Colon (tissue), 2 donors: ENCODE data around the gene IZUMO4.
"Not testable (repeated sequence)": the region's sequence is repeated elsewhere in the genome, so short reads cannot be mapped to it uniquely, and the experiment has no call there.

Experiments used
- FAIRE-seq: peaks from 2 replicates; lab custom pipeline; 2012; peaks lifted over from hg19 to GRCh38; lab: Jason Lieb, UNC
- donor health status: control.
- donor health status: control.

IZUMO4 gene

DNA sequence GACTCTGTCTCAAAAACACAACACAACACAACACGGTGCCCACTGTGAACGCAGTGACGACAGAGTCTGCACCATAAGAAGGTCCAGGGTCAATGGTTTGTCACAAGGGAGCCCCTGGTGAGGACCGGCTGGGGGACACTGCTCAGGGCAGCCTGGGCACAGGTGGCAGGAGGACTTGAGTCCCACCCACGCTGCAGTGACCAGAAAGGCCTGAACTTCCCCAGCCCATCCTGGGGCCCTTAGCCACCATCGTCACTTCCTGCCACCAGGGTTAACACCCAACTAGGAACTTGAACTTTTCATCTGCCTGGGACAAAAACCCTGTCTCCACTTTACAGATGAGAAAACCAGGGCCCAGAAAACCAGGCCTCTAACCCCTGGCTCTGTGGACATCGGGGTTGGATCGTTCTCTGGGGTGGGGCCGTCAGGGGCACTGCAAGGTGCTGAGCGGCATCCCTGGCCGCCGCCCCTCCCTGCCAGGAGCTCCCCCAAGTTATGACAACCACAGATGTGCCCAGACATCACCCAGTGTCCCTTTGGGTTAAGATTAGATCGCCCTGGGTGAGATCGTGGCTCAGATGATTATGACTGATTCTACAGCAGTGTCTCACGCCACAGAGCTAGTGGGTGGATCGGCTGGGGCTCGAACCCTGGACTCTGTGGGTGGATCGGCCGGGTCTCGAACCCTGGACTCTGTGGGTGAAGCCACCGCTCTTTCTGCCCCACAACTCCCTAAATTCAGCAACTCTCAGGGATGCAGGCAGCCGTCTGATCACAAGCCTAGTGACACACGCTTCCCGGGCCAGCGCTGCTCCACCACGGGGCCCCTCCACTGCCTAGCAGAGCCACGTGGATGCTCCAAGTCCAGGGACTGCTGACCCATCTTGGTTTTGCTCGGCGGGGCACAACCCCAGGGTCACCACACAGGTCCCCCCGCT lies 14.6 kb upstream of the IZUMO4 start:
- no peak for FAIRE-seq

- no peak for FAIRE-seq
Observed at GRCh38 chr19:2083174-2083854, 13.4 kb upstream of the IZUMO4 start.

DNA sequence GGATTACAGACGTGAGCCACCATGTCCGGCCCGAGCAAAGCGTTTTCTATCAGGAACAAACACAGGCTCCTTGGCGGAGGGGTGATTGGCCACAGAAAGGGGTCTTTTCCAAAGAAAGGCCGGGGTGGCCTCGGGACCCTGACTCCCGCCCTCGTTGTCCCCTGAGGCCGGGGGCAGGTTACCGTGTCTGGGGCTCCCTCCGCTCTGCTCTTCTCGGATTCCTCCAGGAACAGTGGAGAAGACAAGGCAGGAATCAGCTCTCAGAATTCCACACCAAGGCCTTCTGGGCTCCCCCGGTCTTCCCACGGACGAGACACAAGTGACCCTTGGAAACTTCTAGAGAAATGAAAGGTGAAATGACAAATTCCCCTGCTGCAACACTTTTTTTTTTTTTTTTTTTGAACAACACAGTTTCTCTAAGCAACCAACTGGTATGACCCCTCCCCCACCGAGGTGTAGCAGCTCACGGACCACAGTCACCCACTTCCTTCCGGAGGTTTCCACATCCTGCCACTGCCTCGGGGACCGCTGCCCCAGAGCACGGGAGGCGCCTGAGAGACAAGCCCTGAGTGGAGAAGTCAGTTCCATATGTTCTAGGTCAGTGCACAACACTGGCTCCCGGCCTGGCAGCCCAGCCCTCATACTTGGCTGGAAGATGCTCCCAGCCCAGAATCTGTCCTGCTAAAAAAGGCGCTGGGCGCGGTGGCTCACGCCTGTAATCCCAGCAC lies 11.6 kb upstream of the IZUMO4 start:
- no peak for FAIRE-seq

DNA sequence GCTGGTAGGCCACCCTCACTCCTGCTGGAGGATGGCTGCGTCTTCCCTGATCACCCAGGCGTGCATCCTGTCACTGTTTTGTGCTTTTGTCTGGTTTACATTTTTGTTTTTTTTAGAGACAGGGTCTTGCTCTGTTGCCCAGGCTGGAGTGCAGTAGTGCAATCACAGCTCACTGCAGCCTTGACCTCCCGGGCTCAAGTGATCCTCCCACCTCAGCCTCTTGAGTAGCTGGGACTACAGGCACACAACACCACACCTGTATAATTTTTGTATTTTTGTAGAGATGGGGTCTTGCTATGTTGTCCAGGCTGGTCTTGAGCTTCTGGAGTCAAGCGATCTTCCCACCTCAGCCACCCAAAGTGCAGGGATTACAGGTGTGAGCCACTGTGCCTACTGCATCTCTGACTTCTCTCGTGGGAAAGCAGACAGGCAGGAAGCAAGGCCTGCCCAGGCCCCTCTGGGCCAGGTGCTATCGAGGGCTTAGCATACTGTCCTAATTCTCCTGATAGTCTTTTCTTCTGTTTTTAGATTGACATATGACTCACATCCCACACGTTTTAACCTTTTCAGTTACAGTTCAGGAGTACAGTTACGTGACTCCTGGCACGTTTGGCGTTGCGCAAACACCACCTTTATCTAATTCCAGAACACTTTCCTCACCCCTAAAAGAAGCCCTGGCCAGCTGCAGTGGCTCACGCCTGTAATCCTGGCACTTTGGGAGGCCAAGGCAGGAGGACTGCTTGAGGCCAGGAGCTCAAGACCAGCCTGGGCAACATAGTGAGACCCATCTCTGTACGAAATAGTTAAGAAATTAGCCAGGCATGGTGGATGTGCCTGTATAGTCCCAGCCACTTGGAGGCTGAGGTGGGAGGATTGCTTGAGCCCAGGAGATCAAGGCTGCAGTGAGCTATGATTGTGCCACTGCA lies 9.8 kb upstream of the IZUMO4 start:
- FAIRE-seq: not testable (repeated sequence)

GRCh38 chr19:2087621-2088100 lies 9.1 kb upstream of the IZUMO4 start:
- no peak for FAIRE-seq

DNA sequence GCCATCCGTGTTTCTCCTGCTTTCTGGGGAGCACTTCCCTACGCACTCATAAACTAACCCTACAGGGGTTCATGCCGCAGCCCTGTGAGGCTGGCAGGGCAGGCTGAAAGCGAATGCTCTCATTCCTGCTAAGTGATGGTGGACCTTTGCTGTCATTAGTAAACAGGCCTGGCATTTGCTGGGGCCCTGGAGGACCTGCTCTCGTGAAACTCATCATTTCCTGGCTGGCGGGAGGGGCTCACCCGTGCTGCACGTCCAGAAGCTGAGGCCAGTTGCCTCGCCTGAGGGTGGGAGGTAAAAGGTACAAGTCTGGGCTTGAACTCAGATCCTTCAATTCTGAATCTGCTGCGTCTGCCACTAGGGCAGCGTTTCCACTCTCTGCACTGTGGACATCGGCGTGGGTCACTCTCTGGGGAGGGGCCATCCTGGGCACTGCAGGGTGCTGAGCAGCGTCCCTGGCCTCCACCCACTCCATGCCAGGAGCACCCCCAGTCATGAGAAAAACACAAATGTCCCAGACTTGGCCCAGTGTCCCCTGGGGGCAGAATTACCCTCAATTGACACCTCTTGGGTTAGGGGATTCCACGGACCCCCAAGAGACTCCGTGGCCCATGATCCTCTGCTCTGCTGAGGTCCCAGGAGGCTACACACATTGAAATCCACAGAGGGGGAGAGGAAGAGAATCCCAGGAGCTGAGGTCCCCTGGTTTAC lies 7.6 kb upstream of the IZUMO4 start:
- FAIRE-seq: no peak

GRCh38 chr19:2089727-2090053 lies 7.0 kb upstream of the IZUMO4 start:
- FAIRE-seq: no peak

- FAIRE-seq: not testable (repeated sequence)
Observed at GRCh38 chr19:2091926-2092525, 4.7 kb upstream of the IZUMO4 start.

GRCh38 chr19:2096034-2096479 lies 658 bp upstream of the IZUMO4 start, which contains the start of gene MOB3A:
TSS of gene MOB3A (minus strand) at chr19:2096326. CDS start at chr19:2078560, 17,766 bp downstream.
- FAIRE-seq: no peak

- no peak for FAIRE-seq
Observed at GRCh38 chr19:2097203-2097885, 629 bp downstream of the IZUMO4 start.

DNA sequence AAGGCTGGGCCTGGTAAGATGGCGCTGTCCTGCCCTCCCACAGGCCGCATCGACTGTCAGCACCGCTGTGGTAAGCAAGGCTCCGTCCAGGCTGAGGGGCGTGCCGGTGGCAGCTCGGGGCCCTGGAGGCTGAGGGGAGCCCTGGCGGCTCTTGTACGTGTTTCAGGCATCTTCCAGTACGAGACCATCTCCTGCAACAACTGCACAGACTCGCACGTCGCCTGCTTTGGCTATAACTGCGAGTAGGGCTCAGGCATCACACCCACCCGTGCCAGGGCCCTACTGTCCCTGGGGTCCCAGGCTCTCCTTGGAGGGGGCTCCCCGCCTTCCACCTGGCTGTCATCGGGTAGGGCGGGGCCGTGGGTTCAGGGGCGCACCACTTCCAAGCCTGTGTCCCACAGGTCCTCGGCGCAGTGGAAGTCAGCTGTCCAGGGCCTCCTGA lies 1.2 kb downstream of the IZUMO4 start:
- FAIRE-seq: no peak

DNA sequence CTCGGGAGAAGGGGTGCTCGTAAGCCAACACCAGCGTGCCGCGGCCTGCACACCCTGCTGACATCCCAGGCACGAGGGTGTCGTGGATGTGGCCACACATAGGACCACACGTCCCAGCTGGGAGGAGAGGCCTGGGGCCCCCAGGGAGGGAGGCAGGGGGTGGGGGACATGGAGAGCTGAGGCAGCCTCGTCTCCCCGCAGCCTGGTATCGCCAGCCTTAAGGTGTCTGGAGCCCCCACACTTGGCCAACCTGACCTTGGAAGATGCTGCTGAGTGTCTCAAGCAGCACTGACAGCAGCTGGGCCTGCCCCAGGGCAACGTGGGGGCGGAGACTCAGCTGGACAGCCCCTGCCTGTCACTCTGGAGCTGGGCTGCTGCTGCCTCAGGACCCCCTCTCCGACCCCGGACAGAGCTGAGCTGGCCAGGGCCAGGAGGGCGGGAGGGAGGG lies 2.4 kb downstream of the IZUMO4 start:
- FAIRE-seq: no peak

DNA sequence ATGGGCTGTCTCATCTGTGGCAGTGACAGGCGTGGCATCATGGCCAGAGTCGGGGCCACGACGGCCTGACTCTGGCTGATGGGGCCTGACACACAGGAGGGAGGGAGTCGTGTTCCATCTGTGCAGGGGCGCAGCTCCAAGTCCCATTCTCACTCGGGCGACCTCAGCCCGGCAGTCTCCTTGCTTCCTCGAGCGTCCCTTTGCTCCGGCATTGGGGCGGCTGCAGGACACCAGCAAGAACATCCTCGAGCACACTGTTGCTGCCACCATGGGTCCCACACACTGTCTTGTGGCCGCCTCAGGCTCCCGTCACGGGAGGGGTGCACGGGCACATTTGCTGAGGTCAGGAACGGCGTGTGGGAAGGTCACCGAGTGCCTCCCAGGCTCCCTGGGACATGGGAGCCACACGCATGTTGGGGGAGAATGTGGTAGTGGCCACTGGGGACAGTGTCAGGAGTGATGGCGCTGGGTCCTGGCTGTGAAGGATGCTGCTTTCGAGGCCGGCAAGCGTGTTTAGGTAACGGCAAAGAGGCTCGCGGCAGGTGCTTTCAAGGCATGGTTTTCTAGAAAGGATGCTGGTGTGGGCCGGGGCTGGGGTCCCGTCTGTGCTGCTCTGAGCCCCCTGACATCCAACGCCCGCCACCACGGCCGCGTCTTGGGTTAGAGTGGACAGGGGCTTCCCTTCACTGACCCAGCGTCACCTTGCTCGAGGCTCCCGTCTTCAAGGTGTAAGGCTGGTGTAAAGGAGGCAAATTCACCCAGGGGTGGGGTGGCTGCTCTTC lies 3.4 kb downstream of the IZUMO4 start:
- FAIRE-seq: no peak

GRCh38 chr19:2100719-2101061 lies 4.0 kb downstream of the IZUMO4 start:
- FAIRE-seq: no peak

GRCh38 chr19:2101417-2102335 lies 5.0 kb downstream of the IZUMO4 start:
- no peak for FAIRE-seq

DNA sequence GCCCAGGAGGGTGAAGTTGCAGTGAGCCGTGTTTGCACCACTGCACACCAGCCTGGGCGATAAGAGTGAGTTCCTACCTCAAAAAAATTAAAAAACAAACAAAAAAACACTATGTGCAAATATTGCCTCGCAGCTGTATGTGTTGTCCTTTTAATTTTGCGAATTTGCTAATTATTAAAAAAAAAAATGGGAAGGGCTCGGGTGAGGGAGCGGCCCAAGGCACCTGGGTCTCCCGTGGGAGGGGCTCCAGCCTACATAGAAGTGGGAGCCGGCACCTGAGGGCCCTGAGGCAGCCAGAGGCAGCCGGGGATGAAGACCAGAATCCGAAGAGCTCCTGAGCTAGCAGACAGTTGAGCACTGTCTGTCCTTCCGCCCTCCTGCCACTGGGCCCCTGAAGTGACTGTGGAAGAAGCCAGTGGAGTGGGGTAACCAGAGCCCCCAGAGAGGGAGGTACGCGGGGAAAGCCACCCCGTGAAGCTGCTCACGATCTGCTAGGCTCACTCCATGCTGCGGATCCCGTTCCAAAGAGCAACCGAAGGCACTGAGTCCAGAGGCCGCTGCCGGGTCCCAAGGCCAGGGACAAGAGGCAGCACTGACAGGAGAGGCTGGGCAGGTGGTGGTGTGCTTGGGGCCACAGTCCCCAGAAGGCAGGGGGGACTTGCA lies 6.5 kb downstream of the IZUMO4 start:
- FAIRE-seq: no peak
